Calu3 (cell line): ENCODE measurements around the gene PRADC1. TPM values are rescaled to one million over a fixed set of nuclear protein-coding genes. Genes with fewer than 3 reads are reported as not detected.

Experiments used
- BruUV-seq: library from RNA; stranded (reverse); fragments of 400-500 nt; replicated peaks from 2 replicates; lab custom pipeline; 2021; lab: Mats Ljungman, UMichigan
- CTCF ChIA-PET: fragments of 300-600 bp; sonication (Branson Sonifier 250); formaldehyde crosslinking; loops from one replicate; lab custom pipeline; 2022; ENCODE audit warnings: antibody characterized with exemption; lab: Charles Lee
- DNase-seq: peaks from one replicate; pipeline ENCODE4 v3.0.0; 2022
- H3K27ac Mint-ChIP-seq: one replicate; pipeline ENCODE4 v1.8.0; 2022; ENCODE audit warnings: mixed read lengths; ENCODE audit not compliant: unreplicated experiment
- H3K27me3 Mint-ChIP-seq: one replicate; pipeline ENCODE4 v1.8.0; 2022; ENCODE audit warnings: mixed read lengths; ENCODE audit not compliant: unreplicated experiment
- H3K36me3 Mint-ChIP-seq: one replicate; pipeline ENCODE4 v1.8.0; 2022; ENCODE audit warnings: mild to moderate bottlenecking, moderate library complexity, mixed read lengths; ENCODE audit not compliant: insufficient read depth, unreplicated experiment
- H3K4me1 Mint-ChIP-seq: one replicate; pipeline ENCODE4 v1.8.0; 2022; ENCODE audit warnings: mild to moderate bottlenecking, low read depth, mixed read lengths; ENCODE audit not compliant: unreplicated experiment
- H3K4me3 Mint-ChIP-seq: one replicate; pipeline ENCODE4 v1.8.0; 2022; ENCODE audit warnings: mild to moderate bottlenecking, low read depth, moderate library complexity, mixed read lengths; ENCODE audit not compliant: unreplicated experiment
- H3K9me3 Mint-ChIP-seq: one replicate; pipeline ENCODE4 v1.8.0; 2022; ENCODE audit warnings: low read depth, mixed read lengths; ENCODE audit not compliant: unreplicated experiment
- CTCF ChIP-seq: fragments of 200-600 bp; IDR thresholded peaks from one replicate; pipeline ENCODE4 v1.8.0; 2022; ENCODE audit warnings: antibody characterized with exemption; ENCODE audit not compliant: unreplicated experiment
- intact Hi-C: fragments of 100-400 bp; cut with micrococcal nuclease; formaldehyde crosslinking; loops from one replicate; pipeline ENCODE4 v1.10.0; 2022; ENCODE audit not compliant: unreplicated experiment
- total RNA-seq: library from RNA; stranded (reverse); gene quantifications from 2 replicates; pipeline ENCODE4 v1.2.3, GENCODE V29; 2022

Gene PRADC1
- total RNA-seq, 1 experiment from 2014 or later = 13.8 TPM

- no peaks in the 10 kb centered on the region for H3K4me1 Mint-ChIP-seq
- no peaks in the 10 kb centered on the region for H3K9me3 Mint-ChIP-seq
- DNase-seq = no peak
- intact Hi-C loops = no loop called here
- TF ChIP-seq CTCF = no peak
- H3K27me3 Mint-ChIP-seq = no peaks in the 10 kb centered on the region
- CTCF ChIA-PET = no interaction called here
- peaks cover 20% of the 10 kb centered on the region for H3K36me3 Mint-ChIP-seq
- no peak overlapping the region for H3K4me3 Mint-ChIP-seq
- no TSS peak for BruUV-seq
- no peak overlapping the region for H3K27ac Mint-ChIP-seq
Observed at GRCh38 chr2:73259704-73260337, 26.8 kb upstream of the PRADC1 start.

GRCh38 chr2:73259276-73259675, 26.2 kb upstream of the PRADC1 start:
- Mint-ChIP-seq H3K27ac (no peak overlapping the region), H3K36me3 (peaks cover 25% of the 10 kb centered on the region), H3K9me3 (no peaks in the 10 kb centered on the region), H3K4me3 (no peak overlapping the region), H3K27me3 (no peaks in the 10 kb centered on the region), H3K4me1 (no peaks in the 10 kb centered on the region)
- no peak for DNase-seq
- intact Hi-C loops = no loop called here
- no TSS peak for BruUV-seq
- CTCF ChIA-PET = no interaction called here
- no peak for TF ChIP-seq CTCF

GRCh38 chr2:73258913-73259215, 25.8 kb upstream of the PRADC1 start:
- H3K4me1 Mint-ChIP-seq = no peaks in the 10 kb centered on the region
- H3K36me3 Mint-ChIP-seq = peaks cover 27% of the 10 kb centered on the region
- intact Hi-C loops = no loop called here
- CTCF ChIA-PET = no interaction called here
- BruUV-seq = no TSS peak
- H3K4me3 Mint-ChIP-seq = no peak overlapping the region
- TF ChIP-seq CTCF = no peak
- no peaks in the 10 kb centered on the region for H3K27me3 Mint-ChIP-seq
- H3K9me3 Mint-ChIP-seq = no peaks in the 10 kb centered on the region
- no peak for DNase-seq
- H3K27ac Mint-ChIP-seq = no peak overlapping the region

GRCh38 chr2:73258186-73258912, 25.3 kb upstream of the PRADC1 start:
- Mint-ChIP-seq H3K4me1 (no peaks in the 10 kb centered on the region), H3K4me3 (no peak overlapping the region), H3K9me3 (no peaks in the 10 kb centered on the region), H3K27ac (no peak overlapping the region), H3K36me3 (peaks cover 32% of the 10 kb centered on the region), H3K27me3 (no peaks in the 10 kb centered on the region)
- TF ChIP-seq CTCF = no peak
- BruUV-seq = no TSS peak
- intact Hi-C loops = no loop called here
- CTCF ChIA-PET = no interaction called here
- no peak for DNase-seq
